Stimulated activated CD4-positive, alpha-beta T cell treated with anti-CD3 and anti-CD28 coated beads, TNF-alpha, amount 100 ng/mL, for 4 hours (primary cell): ENCODE measurements around the gene CYP20A1.
A peak's percentile ranks its signal among the peaks of the same experiment; 100 is the strongest.
"Not testable (repeated sequence)": the region's sequence is repeated elsewhere in the genome, so short reads cannot be mapped to it uniquely, and the experiment has no call there.

ENCODE experiments used
- DNase-seq, 3 experiments: peaks; one replicate each; pipeline ENCODE4 v3.0.0-alpha.2; 2020; ENCODE audit warnings: low read depth in 3 of 3

The CYP20A1 gene, protein sequence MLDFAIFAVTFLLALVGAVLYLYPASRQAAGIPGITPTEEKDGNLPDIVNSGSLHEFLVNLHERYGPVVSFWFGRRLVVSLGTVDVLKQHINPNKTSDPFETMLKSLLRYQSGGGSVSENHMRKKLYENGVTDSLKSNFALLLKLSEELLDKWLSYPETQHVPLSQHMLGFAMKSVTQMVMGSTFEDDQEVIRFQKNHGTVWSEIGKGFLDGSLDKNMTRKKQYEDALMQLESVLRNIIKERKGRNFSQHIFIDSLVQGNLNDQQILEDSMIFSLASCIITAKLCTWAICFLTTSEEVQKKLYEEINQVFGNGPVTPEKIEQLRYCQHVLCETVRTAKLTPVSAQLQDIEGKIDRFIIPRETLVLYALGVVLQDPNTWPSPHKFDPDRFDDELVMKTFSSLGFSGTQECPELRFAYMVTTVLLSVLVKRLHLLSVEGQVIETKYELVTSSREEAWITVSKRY

DNA sequence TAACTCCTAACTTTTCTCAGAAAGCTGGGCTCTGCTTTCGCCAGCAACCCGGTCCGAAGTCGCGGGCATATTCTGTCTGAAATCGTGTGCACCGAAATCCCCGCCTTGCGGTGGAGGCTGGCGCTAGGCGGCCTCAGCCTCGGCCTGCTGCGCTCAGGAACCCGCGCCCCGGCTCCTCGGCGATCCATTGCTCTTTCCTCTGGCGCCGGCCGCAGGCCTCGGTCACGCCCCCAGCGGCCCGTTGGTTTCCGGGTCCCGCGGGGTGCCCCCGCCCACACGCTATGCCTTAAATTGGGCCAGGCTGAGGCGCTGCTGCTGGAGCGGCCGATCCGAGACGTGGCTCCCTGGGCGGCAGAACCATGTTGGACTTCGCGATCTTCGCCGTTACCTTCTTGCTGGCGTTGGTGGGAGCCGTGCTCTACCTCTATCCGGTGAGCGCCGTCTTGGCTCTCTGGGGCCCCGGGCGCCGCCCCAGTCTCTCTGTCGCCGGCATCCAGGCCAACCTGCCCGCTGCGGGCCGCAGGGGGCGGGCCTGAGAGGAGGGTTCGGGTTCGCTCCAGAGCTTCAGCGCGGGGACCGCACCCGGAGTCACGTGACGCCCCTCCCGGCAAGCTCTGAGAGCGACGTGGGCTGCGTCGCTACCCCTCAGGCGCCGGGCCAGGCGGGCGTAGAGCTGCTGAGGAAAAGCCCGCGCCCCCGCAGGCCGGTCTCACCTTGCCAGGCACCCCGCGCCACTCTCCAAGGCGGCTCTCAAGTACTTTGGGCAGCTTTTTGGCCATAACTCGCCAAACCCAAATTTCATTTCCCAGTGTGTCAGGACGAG, at the start of gene CYP20A1:
Gene CYP20A1 (plus strand): TSS at position 315 of the 823 bp plus-strand sequence. CDS start 45 bp downstream, at position 360.
- DNase-seq: peak; percentile 91 to 95 (median 94)

DNA sequence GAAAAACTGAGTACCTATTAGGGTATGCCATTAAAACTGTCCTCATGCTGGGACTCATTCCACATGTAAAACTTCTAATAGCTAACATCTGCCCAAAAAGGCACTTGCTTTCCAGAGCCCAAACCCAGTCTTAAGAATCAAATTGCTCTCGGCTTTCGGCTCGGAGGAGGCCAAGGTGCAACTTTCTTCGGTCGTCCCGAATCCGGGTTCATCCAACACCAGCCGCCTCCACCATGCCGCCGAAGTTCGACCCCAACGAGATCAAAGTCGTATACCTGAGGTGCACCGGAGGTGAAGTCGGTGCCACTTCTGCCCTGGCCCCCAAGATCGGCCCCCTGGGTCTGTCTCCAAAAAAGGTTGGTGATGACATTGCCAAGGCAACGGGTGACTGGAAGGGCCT, 48.3 kb upstream of the CYP20A1 start:
- not testable (repeated sequence) for DNase-seq

DNA sequence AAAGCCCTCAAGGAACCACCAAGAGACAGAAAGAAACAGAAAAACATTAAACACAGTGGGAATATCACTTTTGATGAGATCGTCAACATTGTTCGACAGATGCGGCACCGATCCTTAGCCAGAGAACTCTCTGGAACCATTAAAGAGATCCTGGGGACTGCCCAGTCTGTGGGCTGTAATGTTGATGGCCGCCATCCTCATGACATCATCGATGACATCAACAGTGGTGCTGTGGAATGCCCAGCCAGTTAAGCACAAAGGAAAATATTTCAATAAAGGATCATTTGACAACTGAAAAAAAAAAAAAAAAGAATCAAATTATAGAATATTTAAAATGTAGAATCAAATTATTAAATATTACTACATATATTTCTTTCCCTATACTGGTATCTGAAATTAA, 47.8 kb upstream of the CYP20A1 start:
- DNase-seq: not testable (repeated sequence)

DNA sequence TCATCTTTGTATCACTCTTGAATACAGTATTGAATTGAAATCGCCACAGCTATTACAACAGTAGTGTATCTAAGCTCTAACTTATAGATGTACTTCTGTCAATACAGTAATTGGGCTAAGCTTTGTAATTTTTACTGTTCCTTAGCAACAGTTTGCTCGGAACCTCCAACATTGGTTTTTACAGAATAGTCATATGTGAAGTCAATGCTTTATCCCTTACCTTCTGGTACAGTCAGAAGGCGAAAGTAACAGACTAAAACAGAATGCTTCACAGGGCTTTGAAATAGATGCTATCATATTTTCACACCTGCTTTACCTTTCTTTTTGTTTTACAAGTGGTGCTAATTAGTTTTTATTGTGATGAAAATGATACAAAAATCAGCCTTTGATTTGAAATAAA, 46.9 kb upstream of the CYP20A1 start:
- no peak for DNase-seq

DNA sequence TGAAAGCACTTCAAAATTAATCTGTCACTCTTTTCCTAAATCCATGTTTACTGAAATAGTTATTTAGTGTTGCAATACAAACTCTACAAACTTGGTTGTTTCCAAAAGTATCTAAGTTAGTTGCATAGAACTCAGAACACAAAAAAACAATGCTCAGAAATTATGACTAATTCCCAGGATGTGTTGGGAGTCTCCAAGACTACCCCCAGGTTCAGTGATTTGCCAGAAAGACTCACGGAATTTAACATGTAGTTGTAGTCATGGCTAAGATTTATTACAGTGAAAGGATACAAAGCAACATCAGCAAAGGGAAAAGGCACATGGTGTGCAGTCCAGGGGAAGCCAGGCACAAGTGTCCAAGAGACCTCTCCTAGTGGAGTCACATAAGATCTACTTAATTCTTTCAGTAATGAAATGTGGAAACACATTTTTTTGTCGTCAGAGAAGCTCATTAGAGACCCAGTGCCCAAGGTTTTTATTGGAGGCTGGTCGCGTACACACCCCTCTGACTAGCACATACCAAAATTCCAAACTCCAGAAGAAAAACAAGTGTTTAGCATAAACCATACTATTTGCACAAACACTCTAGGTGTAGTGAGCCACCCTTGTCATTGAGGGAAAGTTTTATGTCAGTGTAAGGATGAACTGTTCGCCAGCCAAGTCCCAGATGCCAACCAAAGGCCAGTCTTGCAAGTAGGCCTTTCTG, 43.3 kb upstream of the CYP20A1 start:
- no peak for DNase-seq

DNA sequence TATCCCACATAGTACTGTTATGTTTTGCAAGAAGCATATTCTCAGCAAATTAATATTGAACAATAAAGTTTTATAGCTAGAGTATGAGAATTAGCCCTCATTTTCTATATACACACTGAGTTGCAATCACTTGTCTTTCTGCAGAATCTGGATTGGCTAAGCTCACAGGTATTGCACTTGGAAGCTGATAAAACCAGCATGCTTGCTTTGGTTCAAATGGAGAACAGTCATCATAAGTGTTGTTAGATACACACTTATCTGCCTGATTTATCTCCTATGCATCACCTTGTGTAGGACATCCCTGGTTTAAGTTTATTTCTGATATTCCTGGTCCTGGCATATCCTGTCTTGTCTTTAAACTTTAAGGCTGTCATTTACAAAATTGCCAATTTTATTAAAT, 38.0 kb upstream of the CYP20A1 start:
- DNase-seq: no peak

DNA sequence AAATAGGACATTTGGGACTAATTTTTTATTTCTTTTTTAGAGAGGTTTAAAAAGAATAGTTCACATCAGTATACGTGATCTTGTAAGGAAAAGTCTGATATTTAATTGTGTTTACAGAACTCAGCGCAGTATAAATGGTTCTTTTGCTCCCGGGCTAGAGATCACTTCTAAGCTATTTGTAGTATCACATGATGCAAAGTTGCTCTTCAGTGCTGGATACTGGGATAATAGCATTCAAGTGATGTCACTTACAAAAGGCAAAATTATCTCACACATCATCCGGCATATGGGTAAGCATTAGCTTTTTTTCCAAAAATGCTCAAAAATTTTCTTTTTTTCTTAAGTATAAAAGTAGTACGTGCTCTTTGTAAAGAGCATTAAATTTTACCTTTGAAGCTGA, 37.4 kb upstream of the CYP20A1 start:
- DNase-seq: no peak

DNA sequence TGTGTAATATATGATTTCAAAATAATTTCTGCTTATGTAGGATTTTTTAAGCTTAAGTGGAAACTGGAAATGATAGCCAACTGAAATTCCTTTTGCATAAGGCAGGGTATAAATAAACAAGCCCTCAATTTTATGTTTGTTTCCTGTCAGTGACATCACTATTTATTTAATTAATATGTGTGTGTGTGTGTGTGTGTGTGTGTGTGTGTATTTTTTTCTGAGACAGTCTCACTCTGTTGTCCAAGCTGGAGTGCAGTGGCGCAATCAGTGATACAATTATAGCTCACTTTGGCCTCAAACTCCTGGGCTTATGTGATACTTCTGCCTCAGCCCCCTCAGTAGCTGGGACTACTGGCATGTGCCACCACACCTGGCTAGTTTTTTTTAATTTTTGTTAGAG, 29.3 kb upstream of the CYP20A1 start:
- DNase-seq: no peak

DNA sequence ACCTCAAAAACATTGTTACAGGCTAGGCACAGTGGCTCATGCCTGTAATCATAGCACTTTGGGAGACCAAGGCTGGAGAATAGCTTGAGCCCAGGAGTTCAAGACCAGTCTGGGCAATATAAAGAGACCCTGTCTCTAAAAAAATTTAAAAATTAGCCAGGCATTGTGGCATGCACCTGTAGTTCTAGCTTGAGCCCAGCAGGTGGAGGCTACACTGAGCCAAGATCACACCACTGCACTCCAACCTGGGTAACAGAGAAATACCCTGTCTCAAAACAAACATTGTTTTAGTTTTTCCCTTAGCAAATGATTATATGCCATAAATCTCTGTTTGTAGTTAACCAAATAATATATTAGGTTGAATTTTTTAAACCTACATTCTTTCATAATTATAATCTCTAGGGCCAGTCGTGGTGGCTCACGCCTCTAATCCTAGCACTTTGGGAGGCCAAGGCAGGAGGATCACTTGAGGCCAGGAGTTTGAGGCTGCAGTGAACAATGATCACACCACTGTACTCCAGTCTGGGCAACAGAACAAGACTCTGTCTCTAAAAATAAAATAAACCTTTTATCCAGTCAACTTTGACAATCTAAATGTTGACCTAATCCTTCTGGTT, 13.3 kb upstream of the CYP20A1 start:
- no peak for DNase-seq

DNA sequence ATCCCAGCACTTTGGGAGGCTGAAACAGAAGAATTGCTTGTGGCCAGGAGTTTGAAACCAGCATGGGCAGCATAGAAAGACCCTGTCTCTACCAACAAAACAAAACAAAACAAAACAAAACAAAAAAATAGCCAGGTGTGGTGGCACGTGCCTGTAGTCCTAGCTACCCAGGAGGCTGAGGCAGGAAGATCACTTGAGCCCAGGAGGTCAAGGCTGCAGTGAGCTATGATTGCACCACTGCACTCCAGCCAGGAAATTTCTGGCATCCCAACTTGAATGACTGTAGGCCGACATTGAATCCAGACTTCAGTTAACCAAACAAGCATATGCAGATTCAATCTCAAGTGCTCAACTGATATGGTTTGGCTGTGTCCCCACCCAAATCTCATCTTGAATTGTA, 9.1 kb upstream of the CYP20A1 start:
- not testable (repeated sequence) for DNase-seq

DNA sequence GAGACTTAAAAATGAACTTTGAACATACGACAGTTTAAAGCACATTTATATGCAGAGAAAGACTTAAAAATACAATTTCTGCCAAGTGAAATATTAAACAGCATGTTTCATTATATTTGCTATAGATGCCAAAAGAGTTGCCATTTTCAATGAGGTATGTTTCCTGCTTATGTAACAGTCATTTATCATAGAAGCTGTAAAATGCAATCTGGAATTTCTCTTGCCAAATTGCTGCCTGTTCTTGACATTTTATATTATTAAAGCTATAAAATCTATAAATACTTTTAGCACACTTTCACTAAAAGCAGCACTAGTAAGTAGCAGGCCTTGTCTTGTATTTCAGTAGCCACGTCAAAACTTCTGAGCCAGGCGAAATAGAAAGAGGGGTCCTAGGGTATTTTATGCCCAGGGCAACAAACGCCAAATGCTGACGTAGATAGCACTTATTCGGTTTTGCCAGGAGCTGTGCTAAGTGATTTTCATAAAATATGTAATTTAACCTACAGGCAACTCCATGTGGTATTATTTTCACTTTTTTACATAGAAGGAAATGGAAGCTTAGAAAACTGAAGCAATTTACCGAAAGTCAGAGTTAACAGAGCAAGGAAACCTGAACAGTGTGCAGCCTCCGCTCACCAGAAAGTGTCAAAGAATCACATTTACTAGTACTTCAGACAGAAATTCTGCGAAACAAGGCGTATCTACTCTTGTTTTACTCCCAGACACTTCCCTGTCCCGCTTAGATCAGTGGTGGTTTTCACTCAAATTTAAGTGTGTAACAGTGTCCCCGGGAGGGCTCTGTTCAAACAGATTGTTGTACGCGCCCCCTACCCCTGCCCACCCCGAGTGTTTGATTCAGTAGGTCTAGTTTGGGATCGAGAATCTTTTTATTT, 1.2 kb upstream of the CYP20A1 start:
- DNase-seq: no peak

DNA sequence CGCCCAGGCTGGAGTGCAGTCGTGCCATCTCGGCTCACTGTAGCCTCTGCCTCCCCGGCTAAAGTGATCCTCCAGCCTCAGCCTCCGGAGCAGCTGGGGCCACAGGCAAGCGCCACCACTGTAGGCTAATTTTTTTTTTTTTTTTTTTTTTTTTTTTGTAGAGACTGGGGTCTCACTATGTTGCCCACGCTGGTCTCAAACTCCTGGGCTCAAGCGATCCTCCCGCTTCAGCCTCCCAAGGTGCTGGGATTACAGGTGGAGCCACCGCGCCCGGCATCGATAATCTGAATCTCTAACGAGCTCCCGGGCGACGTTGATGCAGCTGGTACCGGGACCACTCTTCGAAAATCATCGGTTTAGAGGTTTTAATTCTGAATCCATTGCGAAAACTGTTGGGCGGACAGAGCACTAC, 520 bp upstream of the CYP20A1 start:
- DNase-seq: no peak

DNA sequence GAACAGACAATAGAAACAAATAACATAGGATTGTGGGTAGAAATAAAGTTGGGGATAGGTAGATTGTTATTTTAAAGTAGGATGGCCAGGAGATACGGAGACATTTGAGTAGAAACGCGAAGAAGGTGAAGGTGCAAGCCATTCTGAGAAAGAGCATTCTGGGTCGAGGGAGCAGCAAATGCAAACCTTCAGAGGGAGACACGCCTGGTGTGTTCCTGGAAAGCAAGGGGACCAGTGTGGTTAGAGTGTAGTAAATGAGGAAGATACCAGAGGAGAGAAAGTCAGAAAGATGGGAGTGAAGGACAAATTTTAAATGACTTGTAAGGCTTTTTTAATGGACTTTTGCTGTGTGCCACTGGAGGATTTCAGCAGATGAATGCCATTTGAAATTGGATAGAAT, 1.7 kb downstream of the CYP20A1 start:
- no peak for DNase-seq

DNA sequence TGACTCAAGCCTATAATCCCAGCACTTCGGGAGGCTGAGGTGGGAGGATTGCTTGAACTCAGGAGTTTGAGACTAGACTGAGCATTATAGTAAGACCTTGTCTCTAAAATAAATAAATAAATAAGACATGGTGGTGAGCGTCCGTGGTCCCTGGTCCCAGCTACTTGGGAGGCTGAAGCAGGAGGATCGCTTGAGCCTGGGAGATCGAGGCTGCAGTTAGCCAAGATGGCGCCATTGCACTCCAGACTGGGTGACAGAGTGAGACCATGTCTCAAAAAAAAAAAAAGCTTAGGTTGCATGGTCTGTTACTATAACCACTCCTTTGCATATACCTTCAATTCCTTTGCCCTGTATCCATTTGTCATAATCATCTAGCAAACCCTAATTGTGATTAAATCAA, 3.7 kb downstream of the CYP20A1 start:
- no peak for DNase-seq

DNA sequence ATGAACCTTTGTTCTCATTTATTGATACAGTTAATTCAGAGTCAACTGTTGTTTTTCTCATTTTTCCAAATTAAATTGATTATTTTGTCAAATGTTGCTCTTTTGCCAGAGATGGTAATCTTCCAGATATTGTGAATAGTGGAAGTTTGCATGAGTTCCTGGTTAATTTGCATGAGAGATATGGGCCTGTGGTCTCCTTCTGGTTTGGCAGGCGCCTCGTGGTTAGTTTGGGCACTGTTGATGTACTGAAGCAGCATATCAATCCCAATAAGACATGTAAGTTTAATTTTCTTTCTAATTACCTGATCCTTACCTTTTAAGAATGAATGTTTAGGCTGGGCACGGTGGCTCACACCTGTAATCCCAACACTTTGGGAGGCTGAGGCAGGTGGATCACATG, 7.8 kb downstream of the CYP20A1 start:
- DNase-seq: no peak

DNA sequence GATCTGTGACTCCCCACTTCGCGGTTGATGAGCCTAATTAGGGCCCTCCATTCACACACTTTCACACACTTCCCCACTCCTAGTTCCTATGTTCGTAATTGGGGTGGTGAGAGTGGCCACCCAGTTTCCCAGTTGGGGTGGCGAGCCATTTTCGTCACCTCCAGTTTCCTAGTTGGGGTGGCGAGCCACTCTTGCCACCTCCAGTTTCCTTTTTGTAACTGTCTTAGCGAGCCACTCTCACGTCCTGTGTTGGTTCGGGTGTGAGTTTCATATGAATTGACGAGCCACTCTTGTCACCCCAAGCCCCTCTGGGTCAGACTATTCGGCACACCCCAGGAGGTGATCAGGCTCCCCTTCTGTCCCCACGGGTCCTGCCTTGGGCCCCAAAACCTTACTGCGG, 14.0 kb downstream of the CYP20A1 start:
- DNase-seq: no peak

DNA sequence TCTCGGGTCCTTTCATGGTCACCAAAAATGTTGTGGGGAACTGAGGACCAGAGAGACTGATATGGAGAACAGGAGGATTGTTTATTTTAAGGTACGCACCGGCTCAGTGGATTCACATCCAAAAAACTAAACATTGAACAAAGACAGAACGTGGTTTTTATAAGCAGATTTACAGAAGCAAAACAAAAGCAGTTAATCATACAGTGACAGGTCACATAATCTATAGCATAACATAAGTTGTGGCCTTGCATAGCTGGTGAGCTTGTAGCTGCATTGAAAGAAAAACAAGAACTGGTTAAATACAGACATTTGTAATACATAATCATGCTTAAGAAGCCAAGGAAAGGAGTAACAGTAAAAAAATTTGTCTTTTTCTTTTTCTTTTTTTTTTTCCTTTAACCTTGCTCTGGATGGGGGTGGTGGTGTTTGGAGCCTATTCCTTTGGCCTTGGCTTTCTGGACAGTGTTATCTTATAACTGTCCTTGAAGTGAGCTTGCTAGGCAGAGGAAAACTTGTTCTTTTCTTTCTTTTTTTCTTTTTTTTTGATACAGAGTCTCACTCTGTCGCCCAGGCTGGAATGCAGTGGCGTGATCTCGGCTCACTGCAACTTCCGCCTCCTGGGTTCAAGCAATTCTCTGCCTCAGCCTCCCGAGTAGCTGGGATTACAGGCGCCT, 14.7 kb downstream of the CYP20A1 start:
- not testable (repeated sequence) for DNase-seq

DNA sequence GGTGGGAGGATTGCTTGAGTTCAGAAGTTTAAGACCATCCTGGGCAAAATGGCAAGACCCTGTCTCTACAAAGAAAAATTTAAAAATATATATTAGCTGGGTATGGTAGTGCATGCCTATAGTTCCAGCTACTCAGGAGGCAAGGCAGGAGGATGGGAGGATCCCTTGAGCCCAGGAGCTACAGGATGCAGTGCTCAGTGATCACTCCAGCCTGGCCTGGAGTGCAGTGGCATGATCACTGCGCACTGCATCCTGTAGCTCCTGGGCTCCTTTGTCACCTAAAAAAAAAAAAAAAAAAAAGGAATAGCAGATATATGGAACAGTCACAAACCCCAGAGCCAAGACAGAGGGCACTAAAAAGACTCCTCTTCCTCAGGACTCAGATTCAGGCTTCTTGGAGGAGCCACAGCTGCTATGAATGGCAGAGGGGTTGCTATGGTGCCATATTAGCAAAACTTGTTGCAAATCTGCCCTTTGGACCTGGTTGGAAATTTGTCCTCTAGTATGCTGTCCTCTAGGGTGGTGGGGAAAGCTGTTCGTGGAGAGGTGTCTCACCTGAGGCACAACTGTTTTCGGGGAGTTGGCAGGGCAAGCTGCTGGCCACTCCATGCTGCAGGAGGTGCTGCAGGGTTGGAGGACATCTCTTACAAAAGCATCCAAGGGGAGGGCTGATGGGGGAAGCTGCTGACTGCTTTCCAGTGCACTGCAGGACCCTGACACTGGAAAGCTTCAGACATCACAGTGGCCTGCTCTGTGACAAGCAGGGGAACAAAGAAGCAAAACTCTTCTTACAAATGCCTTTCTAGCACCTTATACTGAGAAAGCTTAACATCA, 22.7 kb downstream of the CYP20A1 start:
- DNase-seq: no peak

DNA sequence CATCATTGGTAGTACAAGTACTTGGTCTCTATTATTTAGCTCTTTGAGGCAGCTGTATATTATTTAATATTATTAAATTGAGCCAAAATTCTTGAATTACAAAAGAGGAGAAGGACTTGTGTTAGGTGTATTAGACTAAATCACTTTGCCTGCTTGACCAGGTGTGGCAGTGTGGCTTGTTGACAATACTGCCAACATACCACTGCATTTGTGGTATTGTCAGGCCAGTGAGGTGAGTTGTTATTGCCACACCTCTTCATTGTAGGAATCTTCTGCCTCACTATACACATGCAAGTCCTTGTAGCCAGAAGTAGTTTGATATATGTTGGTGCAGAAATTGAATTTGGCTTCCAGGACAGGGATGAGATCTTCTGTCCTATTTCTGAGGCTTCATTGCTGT, 40.5 kb downstream of the CYP20A1 start:
- no peak for DNase-seq
